KMS-11 (cell line): Measurements from ENCODE around the gene ROCK1.

ENCODE experiments used
- H2AFZ ChIP-seq: fragments of 200-600 bp; sonication (generic); 2 replicates; pipeline ENCODE4 v1.6.1; 2016; ENCODE audit warnings: antibody characterized with exemption, mixed run types, low read depth
- H3K27ac ChIP-seq: fragments of 200-600 bp; sonication (generic); 2 replicates; pipeline ENCODE4 v1.6.1; 2016; ENCODE audit warnings: mild to moderate bottlenecking, mixed run types
- H3K27me3 ChIP-seq: fragments of 200-600 bp; sonication (generic); 2 replicates; pipeline ENCODE4 v1.6.1; 2017; ENCODE audit warnings: mild to moderate bottlenecking, low read depth, mixed run types, moderate library complexity; ENCODE audit not compliant: insufficient read depth
- H3K36me3 ChIP-seq: fragments of 200-600 bp; sonication (generic); 2 replicates; pipeline ENCODE4 v1.6.1; 2017; ENCODE audit warnings: mild to moderate bottlenecking, mixed run types; ENCODE audit not compliant: insufficient read depth
- H3K4me1 ChIP-seq: fragments of 200-600 bp; sonication (generic); 2 replicates; pipeline ENCODE4 v1.6.1; 2016; ENCODE audit warnings: mild to moderate bottlenecking, low read depth, mixed run types; ENCODE audit not compliant: poor library complexity, severe bottlenecking
- H3K4me2 ChIP-seq: fragments of 200-600 bp; sonication (generic); 2 replicates; pipeline ENCODE4 v1.7.0; 2016; ENCODE audit warnings: mild to moderate bottlenecking, mixed run types
- H3K4me3 ChIP-seq: fragments of 200-600 bp; sonication (generic); IDR thresholded peaks from 2 replicates; pipeline ENCODE4 v1.6.1; 2017; ENCODE audit warnings: low read depth, low read length, mixed read lengths; ENCODE audit not compliant: insufficient read depth
- H3K79me2 ChIP-seq: fragments of 200-600 bp; sonication (generic); 2 replicates; pipeline ENCODE4 v1.6.1; 2016; ENCODE audit warnings: low read depth, mixed run types; ENCODE audit not compliant: insufficient read depth
- H3K9ac ChIP-seq: fragments of 200-600 bp; sonication (generic); 2 replicates; pipeline ENCODE4 v1.6.1; 2016; ENCODE audit warnings: mild to moderate bottlenecking, mixed run types
- H4K20me1 ChIP-seq: fragments of 200-600 bp; sonication (generic); 2 replicates; pipeline ENCODE4 v1.6.1; 2016; ENCODE audit warnings: mild to moderate bottlenecking, mixed run types; ENCODE audit not compliant: insufficient read depth
- CTCF ChIP-seq: fragments of 200-600 bp; sonication (generic); conservative IDR thresholded peaks from 2 replicates; pipeline ENCODE4 v1.6.1; 2017; ENCODE audit warnings: low read depth, mild to moderate bottlenecking, antibody characterized with exemption, low read length, moderate library complexity, mixed read lengths

Gene ROCK1

DNA sequence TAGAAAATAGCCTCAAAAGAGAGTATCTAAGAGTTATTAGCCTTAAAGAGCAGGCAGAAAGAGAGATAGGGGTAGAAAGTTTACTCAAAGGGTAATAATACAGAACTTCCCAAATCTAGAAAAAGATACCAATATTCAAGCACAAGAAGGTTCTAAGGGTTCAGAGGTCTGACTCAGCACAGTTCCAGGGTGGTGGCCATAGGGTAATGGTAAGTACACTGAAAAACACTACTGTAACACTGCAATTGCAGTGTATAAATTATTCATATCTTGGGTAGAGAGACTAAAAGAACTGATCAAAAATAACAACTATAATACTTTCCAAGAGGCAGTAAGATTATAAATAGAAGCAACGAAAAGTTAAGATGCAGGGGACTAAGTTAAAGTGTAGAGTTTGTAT, 115.2 kb downstream of the ROCK1 start:
- H3K4me2 ChIP-seq: no peak overlapping the region
- no peak overlapping the region for H3K4me3 ChIP-seq
- no peaks in the 10 kb centered on the region for H3K27me3 ChIP-seq
- H3K27ac ChIP-seq: no peak overlapping the region
- H3K4me1 ChIP-seq: no peaks in the 10 kb centered on the region
- H3K9ac ChIP-seq: no peak overlapping the region
- no peak overlapping the region for H2AFZ ChIP-seq
- no peaks in the 10 kb centered on the region for H4K20me1 ChIP-seq
- H3K36me3 ChIP-seq: 0 out of 2 replicates have a peak, but pooled peaks cover 3% of the 10 kb centered on the region
- TF ChIP-seq CTCF: no peak
- H3K79me2 ChIP-seq: no peaks in the 10 kb centered on the region

- Histone ChIP-seq H3K9ac (no peak overlapping the region), H3K36me3 (no peaks in the 10 kb centered on the region; the same call in 1 of the 2 replicates), H4K20me1 (no peaks in the 10 kb centered on the region), H3K4me1 (no peaks in the 10 kb centered on the region), H3K4me3 (no peak overlapping the region), H3K4me2 (no peak overlapping the region), H3K27me3 (no peaks in the 10 kb centered on the region), H3K27ac (no peak overlapping the region), H2AFZ (no peak overlapping the region), H3K79me2 (no peaks in the 10 kb centered on the region)
- TF ChIP-seq CTCF: no peak
Measured at GRCh38 chr18:20988726-20989125, 122.9 kb downstream of the ROCK1 start.

DNA sequence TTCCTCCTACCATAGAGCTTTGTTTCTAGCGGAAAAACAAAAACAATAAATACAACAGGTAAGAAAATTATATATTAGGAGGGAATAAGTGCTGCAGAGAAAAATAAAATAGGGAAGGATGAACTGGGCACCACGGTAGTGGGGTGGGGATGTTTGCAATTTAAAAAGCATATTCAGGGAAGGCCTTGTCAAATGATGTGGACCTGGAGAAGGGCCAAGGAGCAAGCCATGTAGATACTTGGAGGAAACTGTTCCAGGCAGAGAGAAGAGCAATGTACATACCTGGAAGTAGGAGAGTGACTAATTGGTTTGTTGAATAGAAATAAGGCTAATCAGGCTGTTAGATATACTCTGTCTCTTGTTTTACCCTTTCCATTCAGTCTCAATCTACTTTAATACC, 136.5 kb downstream of the ROCK1 start:
- H3K4me1 ChIP-seq: no peaks in the 10 kb centered on the region
- no peaks in the 10 kb centered on the region for H4K20me1 ChIP-seq
- no peak for TF ChIP-seq CTCF
- no peak overlapping the region for H3K4me2 ChIP-seq
- no peak overlapping the region for H3K4me3 ChIP-seq
- H2AFZ ChIP-seq: no peak overlapping the region
- no peaks in the 10 kb centered on the region for H3K36me3 ChIP-seq
- H3K27ac ChIP-seq: no peak overlapping the region
- H3K9ac ChIP-seq: no peak overlapping the region
- no peaks in the 10 kb centered on the region for H3K27me3 ChIP-seq
- no peaks in the 10 kb centered on the region for H3K79me2 ChIP-seq

DNA sequence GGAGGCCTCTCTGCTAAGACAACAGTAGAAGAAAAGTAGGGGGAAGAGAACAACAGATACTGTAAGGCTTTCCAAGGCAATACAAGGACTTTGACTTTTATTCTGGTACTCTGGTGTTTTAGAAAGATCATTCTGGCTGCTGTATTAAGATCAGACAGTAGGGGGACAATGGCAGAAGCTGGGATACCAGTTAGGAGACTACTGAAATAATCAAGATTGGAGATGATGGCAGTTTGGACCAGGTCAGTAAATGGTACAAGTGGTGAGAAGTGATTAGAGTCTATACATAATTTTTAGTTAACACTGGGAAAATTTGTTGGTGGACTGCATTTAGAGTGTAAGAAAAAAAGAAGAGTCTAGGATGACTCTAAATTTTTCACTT, 139.7 kb downstream of the ROCK1 start:
- no peak overlapping the region for H3K4me3 ChIP-seq
- H2AFZ ChIP-seq: no peak overlapping the region
- no peak overlapping the region for H3K27ac ChIP-seq
- no peak overlapping the region for H3K9ac ChIP-seq
- no peaks in the 10 kb centered on the region for H3K27me3 ChIP-seq
- H3K79me2 ChIP-seq: no peaks in the 10 kb centered on the region
- peak; percentile 66 for TF ChIP-seq CTCF
- peaks cover 4% of the 10 kb centered on the region; the same call in 1 of the 2 replicates for H3K36me3 ChIP-seq
- H3K4me1 ChIP-seq: no peaks in the 10 kb centered on the region
- H4K20me1 ChIP-seq: no peaks in the 10 kb centered on the region
- H3K4me2 ChIP-seq: no peak overlapping the region
